GM18858 (cell line): ENCODE results near the gene LCN6.

ENCODE experiments used
- ATAC-seq: cut with Tn5 transposase; IDR thresholded peaks from one replicate; pipeline ENCODE4 v1.9.1; 2021; ENCODE audit not compliant: unreplicated experiment

The LCN6 gene

GRCh38 chr9:136745389-136746154 lies 2.8 kb downstream of the LCN6 start:
- ATAC-seq, result no peak

GRCh38 chr9:136744773-136745172 lies 3.6 kb downstream of the LCN6 start:
- no peak for ATAC-seq

- ATAC-seq, result no peak
Observed at GRCh38 chr9:136743639-136744211, 4.6 kb downstream of the LCN6 start.

GRCh38 chr9:136742591-136743391 lies 5.5 kb downstream of the LCN6 start, which contains the start of gene LCN10:
LCN10 (minus strand) TSS chr9:136742940; CDS start chr9:136742903, 37 bp downstream.
- no peak for ATAC-seq

- ATAC-seq, result no peak
Observed at GRCh38 chr9:136741883-136742571, 6.3 kb downstream of the LCN6 start.

- no peak for ATAC-seq
Observed at GRCh38 chr9:136740971-136741882, 7.1 kb downstream of the LCN6 start.

GRCh38 chr9:136740491-136740890 lies 7.8 kb downstream of the LCN6 start:
- no peak for ATAC-seq

GRCh38 chr9:136740069-136740468 lies 8.3 kb downstream of the LCN6 start:
- ATAC-seq, result no peak

GRCh38 chr9:136739509-136739908 lies 8.8 kb downstream of the LCN6 start:
- no peak for ATAC-seq

GRCh38 chr9:136738960-136739359 lies 9.4 kb downstream of the LCN6 start:
- ATAC-seq, result no peak

GRCh38 chr9:136735812-136736480 lies 12.4 kb downstream of the LCN6 start:
- ATAC-seq, result no peak

- ATAC-seq, result no peak
Observed at GRCh38 chr9:136734837-136735496, 13.4 kb downstream of the LCN6 start.

GRCh38 chr9:136733611-136734010 lies 14.7 kb downstream of the LCN6 start:
- ATAC-seq, result no peak

GRCh38 chr9:136732444-136733178 lies 15.7 kb downstream of the LCN6 start:
- ATAC-seq, result no peak

- ATAC-seq, result no peak
Observed at GRCh38 chr9:136729926-136730325, 18.4 kb downstream of the LCN6 start.

GRCh38 chr9:136729144-136729543 lies 19.2 kb downstream of the LCN6 start:
- no peak for ATAC-seq

- peak; percentile 7 for ATAC-seq
Observed at GRCh38 chr9:136728548-136729123, 19.7 kb downstream of the LCN6 start.

GRCh38 chr9:136728080-136728547 lies 20.2 kb downstream of the LCN6 start:
- peak; percentile 39 for ATAC-seq
